Body of pancreas (tissue), 4 donors: ENCODE data around the gene CLDN1. TPM values are rescaled to one million over a fixed set of nuclear protein-coding genes. Genes with fewer than 3 reads are reported as not detected.

ENCODE experiments used
- ATAC-seq: fragments of 150-250 bp; one replicate; pipeline ENCODE4 v1.9.1; 2016
- DNase-seq, 4 donors: peaks; one replicate each; pipeline ENCODE4 v3.0.0-alpha.2; 2019
- H3K27ac ChIP-seq, 4 donors: fragments of 200-600 bp; sonication (generic); 1 replicate in 3 of 4; 2 replicates in 1 of 4; pipeline versions ENCODE4 v1.5.1 to v1.6.1; 2016 to 2019; ENCODE audit warnings: mild to moderate bottlenecking in 1 of 4, mixed read lengths in 1 of 4, moderate library complexity in 1 of 4
- H3K27me3 ChIP-seq, 2 donors: fragments of 200-600 bp; sonication (generic); one replicate each; pipeline ENCODE4 v1.6.0; 2016; ENCODE audit warnings: mild to moderate bottlenecking in 1 of 2
- H3K36me3 ChIP-seq, 2 donors: fragments of 200-600 bp; sonication (generic); replicated peaks in 1 of 2; 2 replicates each; pipeline ENCODE4 v1.5.1; 2016; ENCODE audit warnings: low read depth in 2 of 2; ENCODE audit not compliant: insufficient read depth in 1 of 2
- H3K4me1 ChIP-seq: fragments of 200-600 bp; sonication (generic); one replicate; pipeline ENCODE4 v1.6.0; 2016
- H3K4me3 ChIP-seq, 2 donors: fragments of 200-600 bp; sonication (generic); 1 replicate in 1 of 2; 2 replicates in 1 of 2; pipeline ENCODE4 v1.5.1; 2016 to 2019
- H3K9me3 ChIP-seq, 3 donors: fragments of 200-600 bp; sonication (generic); 1 replicate in 2 of 3; 2 replicates in 1 of 3; pipeline ENCODE4 v1.5.1; 2016
- POLR2A ChIP-seq, 3 donors: fragments of 450-650 bp; IDR thresholded peaks; one replicate each; pipeline ENCODE4 v1.6.1; 2016; ENCODE audit warnings: antibody characterized with exemption in 3 of 3, mild to moderate bottlenecking in 2 of 3
- WGBS, 2 donors: methylation state at CpG; one replicate each; pipeline ENCODE4 v1.1.5; 2017; 5-methylcytosine and 5-hydroxymethylcytosine counted together
- intact Hi-C: fragments of 100-400 bp; cut with DNase I; formaldehyde crosslinking; loops from one replicate; pipeline ENCODE4 v1.15.1; 2023
- total RNA-seq, 2 donors: library from RNA; depleted of rRNA; stranded (reverse); fragments of >200 nt; gene quantifications; one replicate each; pipeline ENCODE4 v1.1.0, GENCODE V29; 2016
- TF ChIP-seq, protein P1 (sequence below), 7 experiments: fragments of 450-650 bp in 4 of 7; fragments of 200-600 bp in 3 of 7; sonication (generic) in 3 of 7; IDR thresholded peaks; one replicate each; pipeline ENCODE4 v1.5.1; 2016 to 2019; ENCODE audit warnings: antibody characterized with exemption in 7 of 7

CLDN1 gene, protein sequence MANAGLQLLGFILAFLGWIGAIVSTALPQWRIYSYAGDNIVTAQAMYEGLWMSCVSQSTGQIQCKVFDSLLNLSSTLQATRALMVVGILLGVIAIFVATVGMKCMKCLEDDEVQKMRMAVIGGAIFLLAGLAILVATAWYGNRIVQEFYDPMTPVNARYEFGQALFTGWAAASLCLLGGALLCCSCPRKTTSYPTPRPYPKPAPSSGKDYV
- total RNA-seq, result 10 to 100 TPM; 33.3 to 57.9 TPM

DNA sequence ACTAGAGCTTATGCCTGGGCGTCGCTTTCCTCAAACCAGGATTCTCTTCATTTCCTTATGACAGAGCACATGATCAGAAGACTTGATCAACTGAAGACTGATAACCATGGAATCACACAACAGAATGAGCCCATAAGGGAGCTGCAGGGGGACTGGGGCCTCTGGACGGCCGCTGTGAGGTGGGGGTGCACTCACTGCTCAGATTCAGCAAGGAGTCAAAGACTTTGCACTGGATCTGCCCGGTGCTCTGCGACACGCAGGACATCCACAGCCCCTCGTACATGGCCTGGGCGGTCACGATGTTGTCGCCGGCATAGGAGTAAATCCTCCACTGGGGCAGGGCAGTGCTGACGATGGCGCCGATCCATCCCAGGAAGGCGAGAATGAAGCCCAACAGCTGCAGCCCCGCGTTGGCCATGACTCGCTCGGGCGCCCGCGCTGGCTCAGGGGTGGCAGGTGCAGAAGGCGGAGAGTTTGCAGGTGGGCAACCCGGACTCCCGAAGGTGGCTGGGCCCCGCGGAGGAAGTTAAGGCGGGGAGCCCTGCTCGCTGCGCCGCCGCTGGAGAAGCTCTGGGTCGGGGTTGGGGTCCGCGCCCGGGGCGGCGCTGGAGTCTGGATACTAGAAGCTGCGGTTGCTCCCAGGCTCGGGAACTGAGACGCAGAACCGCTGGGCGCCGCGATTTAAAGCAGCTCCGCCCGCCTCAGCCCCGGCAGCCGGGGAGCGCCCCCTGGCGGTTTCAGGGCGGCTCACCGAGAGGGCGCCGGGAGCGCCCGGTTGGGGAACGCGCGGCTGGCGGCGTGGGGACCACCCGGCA lies at the start of gene CLDN1:
Gene CLDN1 (minus strand): TSS at position 658 of the 815 bp plus-strand sequence. CDS start 240 bp downstream, at position 418.
- H3K27ac ChIP-seq, result peak within 1 kb of the TSS; percentile 81 to 92 (median 86)
- DNase-seq, result peak; percentile 88 to 92 (median 88)
- H3K27me3 ChIP-seq, result no peaks in the 10 kb centered on the region
- no peaks in the 10 kb centered on the region for H3K36me3 ChIP-seq
- no peaks in the 10 kb centered on the region for H3K9me3 ChIP-seq
- ATAC-seq, result peak; percentile 87
- H3K4me1 ChIP-seq, result peaks cover 20% of the 10 kb centered on the region
- WGBS, 2 donors, result 1 to 2% methylated on average over 36 to 63 of the region's 64 CpGs
- peak within 1 kb of the TSS; percentile 41 for H3K4me3 ChIP-seq
- TF ChIP-seq POLR2A (IDR thresholded peaks at IDR 0.05), result peak; percentile 86 to 93 (median 93)
- TF ChIP-seq, protein P1, sequence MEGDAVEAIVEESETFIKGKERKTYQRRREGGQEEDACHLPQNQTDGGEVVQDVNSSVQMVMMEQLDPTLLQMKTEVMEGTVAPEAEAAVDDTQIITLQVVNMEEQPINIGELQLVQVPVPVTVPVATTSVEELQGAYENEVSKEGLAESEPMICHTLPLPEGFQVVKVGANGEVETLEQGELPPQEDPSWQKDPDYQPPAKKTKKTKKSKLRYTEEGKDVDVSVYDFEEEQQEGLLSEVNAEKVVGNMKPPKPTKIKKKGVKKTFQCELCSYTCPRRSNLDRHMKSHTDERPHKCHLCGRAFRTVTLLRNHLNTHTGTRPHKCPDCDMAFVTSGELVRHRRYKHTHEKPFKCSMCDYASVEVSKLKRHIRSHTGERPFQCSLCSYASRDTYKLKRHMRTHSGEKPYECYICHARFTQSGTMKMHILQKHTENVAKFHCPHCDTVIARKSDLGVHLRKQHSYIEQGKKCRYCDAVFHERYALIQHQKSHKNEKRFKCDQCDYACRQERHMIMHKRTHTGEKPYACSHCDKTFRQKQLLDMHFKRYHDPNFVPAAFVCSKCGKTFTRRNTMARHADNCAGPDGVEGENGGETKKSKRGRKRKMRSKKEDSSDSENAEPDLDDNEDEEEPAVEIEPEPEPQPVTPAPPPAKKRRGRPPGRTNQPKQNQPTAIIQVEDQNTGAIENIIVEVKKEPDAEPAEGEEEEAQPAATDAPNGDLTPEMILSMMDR (IDR thresholded peaks at IDR 0.05), result peak; percentile 91 to 98 (median 96)
- intact Hi-C loops, result loop anchor here (5.0 kb wide), 2 partner anchors 100 to 350 kb away; no protein-coding TSS in a partner anchor

DNA sequence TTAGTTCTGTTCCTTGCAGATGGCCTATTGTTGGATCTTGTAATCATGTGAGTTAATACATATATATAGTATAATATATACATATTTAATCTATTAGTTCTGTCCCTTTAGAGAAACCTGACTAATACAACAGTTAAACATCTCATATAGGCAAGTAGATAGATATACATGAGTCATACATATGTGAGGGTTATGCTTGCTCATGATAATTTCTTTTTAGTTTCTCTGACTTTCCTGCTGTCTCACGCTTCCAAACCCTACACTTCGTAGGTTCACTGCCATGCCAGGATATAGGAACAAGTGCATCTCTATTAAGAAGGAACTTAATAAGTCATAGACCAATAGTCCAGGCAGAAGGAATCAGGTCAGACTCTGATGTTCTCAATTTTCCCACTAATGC lies 48.9 kb upstream of the CLDN1 start:
- WGBS, 2 donors, result 46% methylated on average over 2 of the region's 2 CpGs
- DNase-seq, result no peak
- no peaks in the 10 kb centered on the region for H3K36me3 ChIP-seq
- H3K9me3 ChIP-seq, result no peaks in the 10 kb centered on the region
- intact Hi-C loops, result no loop called here
- no peak overlapping the region for H3K4me3 ChIP-seq
- no peak for ATAC-seq
- no peak overlapping the region for H3K27ac ChIP-seq
- H3K27me3 ChIP-seq, result no peaks in the 10 kb centered on the region
- no peaks in the 10 kb centered on the region for H3K4me1 ChIP-seq
- TF ChIP-seq, protein P1 (IDR thresholded peaks at IDR 0.05), result no peak
- no peak for TF ChIP-seq POLR2A (IDR thresholded peaks at IDR 0.05)

DNA sequence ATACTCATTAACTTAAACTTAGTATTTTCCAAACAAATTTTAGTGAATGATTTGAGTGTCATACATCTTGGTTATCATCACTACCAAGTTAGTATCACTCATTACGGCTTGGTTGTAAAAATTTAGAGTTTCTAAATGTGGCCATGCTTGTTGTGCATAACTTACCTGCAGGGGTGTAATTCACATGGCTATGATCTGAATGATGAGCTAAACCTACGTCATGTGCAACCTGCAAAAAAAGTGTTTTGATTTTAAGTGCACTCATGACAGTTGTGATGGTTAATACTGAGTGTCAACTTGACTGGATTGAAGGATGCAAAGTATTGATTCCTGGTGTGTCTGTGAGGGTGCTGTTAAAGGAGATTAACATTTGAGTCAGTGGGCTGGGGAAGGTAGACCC lies 48.1 kb upstream of the CLDN1 start:
- no peaks in the 10 kb centered on the region for H3K9me3 ChIP-seq
- DNase-seq, result no peak
- no peaks in the 10 kb centered on the region for H3K27me3 ChIP-seq
- peak overlapping the region in 1 of 4 donors; percentile 58 for H3K27ac ChIP-seq
- no peak overlapping the region for H3K4me3 ChIP-seq
- TF ChIP-seq, protein P1 (IDR thresholded peaks at IDR 0.05), result no peak
- no peak for TF ChIP-seq POLR2A (IDR thresholded peaks at IDR 0.05)
- 88 to 96% methylated on average over 2 of the region's 2 CpGs for WGBS, 2 donors
- no peaks in the 10 kb centered on the region for H3K36me3 ChIP-seq
- no peaks in the 10 kb centered on the region for H3K4me1 ChIP-seq
- no peak for ATAC-seq
- intact Hi-C loops, result no loop called here

DNA sequence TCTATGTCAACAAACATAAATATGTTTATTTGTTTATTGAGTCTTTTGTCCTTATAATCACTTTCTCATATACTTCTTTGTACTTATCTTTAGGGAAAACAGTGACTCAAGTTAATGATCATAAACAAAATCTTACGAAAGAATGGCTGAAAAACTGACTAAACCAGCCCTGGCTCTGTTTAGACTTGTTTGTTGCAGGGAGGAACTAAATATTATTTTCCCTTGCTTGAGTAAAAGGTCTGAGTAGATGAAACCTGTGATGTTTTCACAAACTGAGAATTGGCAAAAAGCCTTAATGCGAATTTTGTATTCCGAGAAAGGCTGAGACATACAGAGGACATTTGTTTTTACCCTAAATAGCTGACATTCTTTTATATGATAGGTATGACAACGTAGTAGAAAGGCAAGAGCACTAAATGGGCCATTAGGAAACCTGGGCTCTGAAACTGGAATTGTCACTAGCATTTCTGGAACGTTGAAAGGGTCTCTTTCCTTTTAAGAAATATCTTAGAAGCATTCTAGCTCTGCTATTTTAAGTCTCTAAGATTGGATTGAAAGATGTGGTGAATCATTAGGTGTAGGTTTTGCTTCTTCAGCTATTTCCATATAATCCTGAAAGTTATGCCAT lies 47.5 kb upstream of the CLDN1 start:
- Histone ChIP-seq H3K36me3 (no peaks in the 10 kb centered on the region), H3K4me1 (no peaks in the 10 kb centered on the region), H3K4me3 (no peak overlapping the region), H3K27me3 (no peaks in the 10 kb centered on the region), H3K9me3 (no peaks in the 10 kb centered on the region), H3K27ac (peak overlapping the region in 1 of 4 donors; percentile 58)
- no peak for DNase-seq
- WGBS, 2 donors, result 49 to 54% methylated on average over 5 of the region's 5 CpGs
- ATAC-seq, result peak; percentile 35
- intact Hi-C loops, result no loop called here
- no peak for TF ChIP-seq POLR2A (IDR thresholded peaks at IDR 0.05)
- TF ChIP-seq, protein P1 (IDR thresholded peaks at IDR 0.05), result no peak
